ENCODE results near the gene PAXIP1. TPM values are rescaled to one million over a fixed set of nuclear protein-coding genes. Genes with fewer than 3 reads are reported as not detected.

Gene PAXIP1
- total and polyA plus RNA-seq, 11 donors, result 3.5 to 7.8 (median 5.3) TPM

GRCh38 chr7:154914308-154914995, 88.5 kb downstream of the PAXIP1 start:
- Histone ChIP-seq H3K36me3 (no peaks in the 10 kb centered on the region), H3K27ac (no peak overlapping the region), H3K27me3 (peaks cover 11 to 34% (median 16%) of the 10 kb centered on the region in 9 donors), H3K4me1 (peaks cover 0 to 14% (median 7%) of the 10 kb centered on the region in 12 donors), H3K4me3 (peak overlapping the region in 11 of 12 donors; percentile 17 to 57 (median 44)), H3K9me3 (peaks cover 0 to 9% (median 0%) of the 10 kb centered on the region in 12 donors)
- intact Hi-C loops (cut with DNase I), result loop anchor here in 2 of 10 donors (5.0 to 10.0 kb wide), 2 partner anchors 433 to 850 kb away; no protein-coding TSS in a partner anchor
- WGBS, 4 donors, result 29 to 59% (median 38%) methylated on average over 24 to 36 of the region's 36 CpGs
- TF ChIP-seq, protein P1, sequence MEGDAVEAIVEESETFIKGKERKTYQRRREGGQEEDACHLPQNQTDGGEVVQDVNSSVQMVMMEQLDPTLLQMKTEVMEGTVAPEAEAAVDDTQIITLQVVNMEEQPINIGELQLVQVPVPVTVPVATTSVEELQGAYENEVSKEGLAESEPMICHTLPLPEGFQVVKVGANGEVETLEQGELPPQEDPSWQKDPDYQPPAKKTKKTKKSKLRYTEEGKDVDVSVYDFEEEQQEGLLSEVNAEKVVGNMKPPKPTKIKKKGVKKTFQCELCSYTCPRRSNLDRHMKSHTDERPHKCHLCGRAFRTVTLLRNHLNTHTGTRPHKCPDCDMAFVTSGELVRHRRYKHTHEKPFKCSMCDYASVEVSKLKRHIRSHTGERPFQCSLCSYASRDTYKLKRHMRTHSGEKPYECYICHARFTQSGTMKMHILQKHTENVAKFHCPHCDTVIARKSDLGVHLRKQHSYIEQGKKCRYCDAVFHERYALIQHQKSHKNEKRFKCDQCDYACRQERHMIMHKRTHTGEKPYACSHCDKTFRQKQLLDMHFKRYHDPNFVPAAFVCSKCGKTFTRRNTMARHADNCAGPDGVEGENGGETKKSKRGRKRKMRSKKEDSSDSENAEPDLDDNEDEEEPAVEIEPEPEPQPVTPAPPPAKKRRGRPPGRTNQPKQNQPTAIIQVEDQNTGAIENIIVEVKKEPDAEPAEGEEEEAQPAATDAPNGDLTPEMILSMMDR (IDR thresholded peaks at IDR 0.05), result no peak
- TF ChIP-seq POLR2A (IDR thresholded peaks at IDR 0.05), result no peak
- no peak for DNase-seq
- ATAC-seq, result no peak

DNA sequence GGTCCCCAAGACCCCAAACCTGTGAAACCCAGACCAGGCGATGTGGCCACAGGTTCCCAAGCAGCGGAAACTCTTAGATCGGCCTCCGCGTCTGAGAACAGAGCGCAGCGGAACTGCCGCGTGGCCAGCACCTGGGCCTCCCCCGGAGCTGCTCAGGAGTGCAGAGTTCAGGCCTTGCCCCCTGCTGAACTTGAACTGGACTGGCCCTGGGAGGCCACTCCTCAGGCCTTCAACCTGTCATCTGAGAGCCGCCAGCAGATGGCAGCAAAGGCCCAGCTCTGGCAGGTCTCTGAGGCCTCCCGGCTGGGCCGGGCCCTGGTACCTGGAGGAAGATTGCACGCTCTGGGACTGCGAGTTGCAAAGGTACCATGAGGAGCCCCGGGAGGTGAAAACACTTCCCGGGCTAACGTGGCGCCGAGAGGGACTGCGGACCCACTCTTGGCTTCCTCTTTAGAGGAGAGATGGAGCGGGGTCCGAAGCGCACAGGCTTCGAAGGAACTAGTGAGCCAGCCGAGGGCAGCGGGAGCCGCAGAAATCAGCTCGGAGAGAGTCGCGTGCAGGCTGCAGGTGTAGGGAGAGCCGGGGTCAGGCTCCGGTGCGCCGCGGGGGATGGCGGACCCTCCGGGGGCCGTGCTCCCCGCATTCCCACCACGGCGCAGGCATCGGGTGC, 89.2 kb downstream of the PAXIP1 start:
- Histone ChIP-seq H3K36me3 (no peaks in the 10 kb centered on the region), H3K4me3 (peak overlapping the region in 11 of 12 donors; percentile 17 to 57 (median 44)), H3K27me3 (peaks cover 11 to 41% (median 16%) of the 10 kb centered on the region in 9 donors), H3K9me3 (peaks cover 0 to 9% (median 0%) of the 10 kb centered on the region in 12 donors), H3K4me1 (peaks cover 0 to 14% (median 7%) of the 10 kb centered on the region in 12 donors), H3K27ac (no peak overlapping the region)
- intact Hi-C loops (cut with DNase I), result loop anchor here in 2 of 10 donors (5.0 to 10.0 kb wide), 2 partner anchors 434 to 851 kb away; no protein-coding TSS in a partner anchor
- DNase-seq (peak; percentile 79 to 93 (median 84)), ATAC-seq (peak; percentile 85 to 98 (median 92))
- 7 to 18% (median 8%) methylated on average over 18 to 43 of the region's 43 CpGs for WGBS, 4 donors
- no peak for TF ChIP-seq POLR2A (IDR thresholded peaks at IDR 0.05)
- TF ChIP-seq, protein P1 (IDR thresholded peaks at IDR 0.05), result peak; percentile 82 to 95 (median 92)

GRCh38 chr7:154912871-154913637, 89.9 kb downstream of the PAXIP1 start:
- DNase-seq (no peak), ATAC-seq (no peak)
- intact Hi-C loops (cut with DNase I), result loop anchor here in 2 of 10 donors (5.0 to 10.0 kb wide), 2 partner anchors 434 to 852 kb away; no protein-coding TSS in a partner anchor
- no peaks in the 10 kb centered on the region for H3K36me3 ChIP-seq
- no peak overlapping the region for H3K27ac ChIP-seq
- TF ChIP-seq, protein P1 (IDR thresholded peaks at IDR 0.05), result no peak
- no peak for TF ChIP-seq POLR2A (IDR thresholded peaks at IDR 0.05)
- peaks cover 11 to 41% (median 16%) of the 10 kb centered on the region in 9 donors for H3K27me3 ChIP-seq
- H3K9me3 ChIP-seq, result peaks cover 0 to 9% (median 0%) of the 10 kb centered on the region in 12 donors
- peaks cover 0 to 14% (median 7%) of the 10 kb centered on the region in 12 donors for H3K4me1 ChIP-seq
- H3K4me3 ChIP-seq, result no peak overlapping the region
- 70 to 73% (median 72%) methylated on average over 22 of the region's 22 CpGs for WGBS, 4 donors

Measured in heart left ventricle (tissue), 16 donors.